A204.1 (cell line): ENCODE results near the gene SSH2.

Source experiments
- FAIRE-seq: peaks from 2 replicates; lab custom pipeline; 2012; peaks lifted over from hg19 to GRCh38; lab: Jason Lieb, UNC

Gene SSH2

DNA sequence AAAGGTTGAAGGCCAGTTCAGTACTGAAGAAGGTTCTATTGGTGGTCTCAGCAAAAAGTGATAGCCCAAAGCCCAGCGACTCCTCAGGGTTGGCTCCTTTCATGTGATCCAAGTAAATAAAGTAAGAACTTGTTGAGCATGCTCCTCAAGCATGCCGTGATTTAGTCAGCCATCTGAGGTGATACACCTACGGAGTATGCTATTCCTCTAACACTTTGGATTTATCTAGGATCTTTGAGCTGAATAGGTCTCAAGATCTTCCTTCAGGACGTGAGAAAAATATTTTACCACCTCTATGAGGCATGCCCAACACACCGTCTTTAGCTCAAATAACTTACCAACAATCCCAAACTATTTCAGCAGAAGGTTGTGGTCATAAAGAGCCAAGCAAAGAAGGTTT is 154.0 kb downstream of the SSH2 start:
- FAIRE-seq: no peak

- FAIRE-seq: no peak
Measured at GRCh38 chr17:29772981-29773380, 157.0 kb downstream of the SSH2 start.

GRCh38 chr17:29771546-29771945 is 158.5 kb downstream of the SSH2 start:
- FAIRE-seq: no peak

DNA sequence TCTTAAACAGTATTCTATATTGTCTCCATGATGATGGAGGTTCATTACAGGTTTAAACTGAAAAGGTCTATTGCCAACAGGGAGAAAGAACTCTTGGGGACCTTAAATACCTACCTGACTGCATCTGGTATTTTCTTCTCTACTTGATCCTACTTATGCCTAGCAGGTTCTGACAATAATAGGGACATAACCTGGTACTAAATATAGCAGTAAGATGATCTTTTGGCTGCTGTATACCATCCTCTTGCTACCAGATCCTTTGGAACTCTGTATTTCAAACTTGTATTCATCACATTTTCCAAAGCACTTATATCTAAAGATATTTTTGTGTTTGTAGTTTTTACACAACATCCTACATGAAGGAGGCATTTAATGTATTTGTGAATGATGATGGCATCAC is 160.8 kb downstream of the SSH2 start:
- no peak for FAIRE-seq

DNA sequence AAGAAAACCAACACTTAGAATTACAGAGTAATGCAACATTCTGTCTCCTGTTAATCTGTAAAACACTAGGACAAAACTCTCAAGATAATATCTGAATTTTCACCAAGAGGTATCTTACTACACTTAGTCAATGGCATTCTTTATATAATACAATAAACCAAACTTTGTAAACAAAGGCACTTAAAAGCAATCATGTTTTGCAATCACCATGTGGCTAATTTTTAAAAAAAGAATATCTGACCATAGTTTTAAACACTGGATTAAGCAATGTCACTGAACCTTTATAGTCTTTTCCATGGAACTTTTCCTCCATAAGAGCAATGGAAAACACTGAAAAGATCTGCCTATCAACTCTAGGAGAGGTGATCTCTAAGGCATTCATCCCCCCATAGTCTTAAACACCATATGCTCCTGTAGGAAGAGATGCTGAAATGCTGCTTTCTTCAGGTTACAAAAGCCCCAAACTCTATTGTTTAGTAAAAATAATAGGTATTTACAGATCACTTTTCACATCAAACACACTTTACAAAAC is 163.2 kb downstream of the SSH2 start:
- FAIRE-seq: no peak

GRCh38 chr17:29764748-29765147 is 165.3 kb downstream of the SSH2 start:
- FAIRE-seq: no peak

- no peak for FAIRE-seq
Measured at GRCh38 chr17:29764217-29764616, 165.8 kb downstream of the SSH2 start.

DNA sequence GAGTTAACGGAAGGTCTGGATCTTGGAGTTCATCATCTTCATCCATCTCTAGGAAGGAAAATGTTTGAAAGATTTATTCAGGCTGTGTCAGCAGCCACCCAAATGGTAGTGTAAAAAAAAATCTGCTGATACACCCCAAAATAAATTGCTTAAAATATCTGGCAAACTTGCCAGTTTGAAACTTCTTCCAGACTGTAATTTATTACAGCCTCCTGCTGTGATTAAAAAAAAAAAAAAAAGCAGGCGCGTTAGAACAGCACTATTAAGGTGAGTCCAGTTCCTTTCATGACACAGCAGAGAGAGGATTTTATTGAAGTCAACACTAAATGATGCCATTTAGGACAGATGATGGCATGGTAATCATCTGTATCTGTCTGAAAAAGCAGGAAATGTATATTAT is 166.8 kb downstream of the SSH2 start:
- no peak for FAIRE-seq

GRCh38 chr17:29761040-29761761 is 168.8 kb downstream of the SSH2 start:
- no peak for FAIRE-seq

DNA sequence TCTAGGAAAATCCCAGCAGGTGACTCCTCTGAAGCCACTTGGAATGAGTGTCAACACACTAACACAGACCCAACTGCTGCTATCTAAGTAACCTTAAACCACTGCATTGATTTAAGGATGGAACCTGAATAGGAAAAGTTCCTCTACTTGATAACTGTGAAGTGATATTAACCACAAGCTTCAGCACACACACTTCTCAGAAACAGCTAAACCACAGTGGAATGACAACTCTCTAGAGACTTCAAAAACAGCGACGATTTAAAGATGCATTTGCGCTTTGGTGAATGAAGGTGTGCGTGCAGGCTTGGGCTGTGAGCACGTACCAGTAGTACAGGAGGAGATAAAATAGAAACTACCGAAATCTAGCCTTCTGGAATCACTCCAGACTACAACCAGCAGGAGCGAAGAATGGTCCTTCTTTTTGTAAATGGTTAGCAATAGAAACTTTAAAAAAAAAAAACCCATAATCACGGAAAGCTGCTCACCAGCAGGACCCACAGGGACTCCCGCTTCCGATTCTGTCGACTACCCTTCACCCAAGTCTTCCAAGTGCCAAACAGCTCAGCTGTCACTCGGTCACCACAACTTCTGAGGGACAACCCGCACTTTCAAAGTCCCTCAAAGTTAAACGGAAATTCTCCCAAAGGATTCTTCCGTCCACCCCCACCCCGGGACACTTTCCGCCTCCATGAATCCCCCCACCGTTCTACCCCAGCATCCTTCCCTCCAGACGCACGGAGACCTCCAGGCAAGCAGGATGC is 169.6 kb downstream of the SSH2 start:
- no peak for FAIRE-seq

DNA sequence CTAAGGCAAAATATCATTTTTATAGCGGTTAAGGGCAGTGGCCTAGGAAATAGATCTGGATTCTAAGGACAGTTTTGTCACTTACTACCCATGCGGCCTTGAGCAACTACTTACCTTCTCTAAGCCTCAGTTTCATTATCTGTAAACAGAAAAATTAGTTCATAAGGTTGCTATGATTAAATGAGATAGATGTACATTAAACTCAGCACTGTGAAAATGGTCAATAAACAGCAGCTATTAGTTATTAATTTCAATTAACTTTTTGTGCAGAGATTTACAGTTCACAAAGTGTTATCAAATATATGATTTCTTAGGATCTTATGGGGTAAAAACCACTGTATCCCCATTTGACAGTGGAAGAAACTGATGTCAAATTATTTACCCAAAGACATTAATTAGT is 171.8 kb downstream of the SSH2 start:
- FAIRE-seq: no peak

GRCh38 chr17:29757788-29758187 is 172.2 kb downstream of the SSH2 start:
- FAIRE-seq: no peak

GRCh38 chr17:29753845-29754439 is 176.1 kb downstream of the SSH2 start:
- no peak for FAIRE-seq

DNA sequence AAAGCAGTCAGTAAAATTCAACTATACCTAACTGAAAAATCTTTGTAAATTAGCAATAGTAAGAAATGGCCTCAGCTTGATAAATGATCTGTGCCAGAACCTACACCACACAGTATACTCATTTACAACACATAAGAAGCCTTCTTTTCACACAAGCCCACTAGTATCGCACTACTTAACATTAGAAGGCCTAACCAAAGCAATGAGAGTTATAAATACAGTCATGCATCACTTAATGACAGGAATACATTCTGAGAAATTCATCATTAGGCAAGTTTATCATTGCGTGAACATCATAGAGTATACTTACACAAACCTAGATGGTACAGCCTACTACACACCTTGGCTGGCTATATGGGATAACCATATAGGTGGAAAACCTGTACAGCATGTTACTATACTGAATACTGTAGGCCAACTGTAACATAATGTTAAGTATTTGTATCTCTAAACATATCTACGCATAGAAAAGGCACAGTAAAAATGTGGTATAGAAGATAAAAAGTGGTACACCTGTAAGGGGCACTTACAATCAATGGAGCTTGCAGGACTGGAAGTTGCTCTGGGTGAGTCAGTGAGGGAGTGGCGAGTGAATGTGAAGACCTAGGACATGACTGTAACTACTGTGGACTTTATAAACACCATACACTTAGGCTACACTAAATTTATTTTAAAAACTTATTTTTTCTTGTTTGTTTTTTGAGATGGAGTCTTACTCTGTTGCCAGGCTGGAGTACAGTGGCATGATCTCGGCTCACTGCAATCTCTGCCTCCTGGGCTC is 180.8 kb downstream of the SSH2 start:
- FAIRE-seq: no peak

- FAIRE-seq: no peak
Measured at GRCh38 chr17:29748400-29748799, 181.6 kb downstream of the SSH2 start.

- FAIRE-seq: no peak
Measured at GRCh38 chr17:29747660-29748059, 182.4 kb downstream of the SSH2 start.

DNA sequence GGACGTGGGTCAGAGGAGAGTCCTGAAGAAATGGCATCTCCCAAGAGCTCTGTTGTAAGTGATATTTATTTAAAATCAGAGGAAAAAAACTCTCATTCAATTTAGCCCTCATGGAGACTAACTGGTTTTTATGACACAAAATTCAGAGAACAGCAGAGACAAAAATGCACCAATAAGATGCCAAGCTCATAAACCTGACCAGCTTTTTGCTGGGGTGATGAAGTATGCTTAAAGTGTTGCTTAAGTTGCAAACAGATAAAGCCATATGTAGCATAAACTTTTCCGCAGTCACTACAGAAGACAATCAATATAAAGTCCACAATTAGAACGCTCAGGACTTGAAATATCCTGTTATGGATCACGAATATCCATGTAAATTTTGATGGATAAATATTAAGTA is 183.4 kb downstream of the SSH2 start:
- no peak for FAIRE-seq

- no peak for FAIRE-seq
Measured at GRCh38 chr17:29744121-29744520, 185.9 kb downstream of the SSH2 start.

- no peak for FAIRE-seq
Measured at GRCh38 chr17:29742210-29742513, 187.9 kb downstream of the SSH2 start.

GRCh38 chr17:29740017-29740416 is 190.0 kb downstream of the SSH2 start:
- FAIRE-seq: no peak

GRCh38 chr17:29734640-29735039 is 195.4 kb downstream of the SSH2 start:
- FAIRE-seq: no peak

DNA sequence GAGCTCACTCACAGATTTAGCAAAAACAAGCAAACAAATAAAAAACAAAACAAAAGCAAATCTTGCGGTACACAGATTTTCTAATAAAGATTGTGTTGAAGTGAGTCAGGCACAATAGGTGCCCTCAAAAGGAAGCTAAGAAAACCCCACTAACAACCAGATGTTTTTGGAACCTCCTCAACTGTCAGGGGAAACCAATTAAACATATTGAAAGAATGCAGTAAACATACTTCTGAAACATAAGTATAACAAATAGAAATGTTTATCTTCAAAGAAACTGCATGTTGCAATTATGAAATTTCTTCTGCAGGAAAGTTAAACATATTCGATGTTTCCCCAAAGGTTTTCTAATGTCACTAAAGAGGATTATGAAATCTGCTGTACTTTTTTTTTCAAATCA is 196.9 kb downstream of the SSH2 start:
- FAIRE-seq: no peak

- no peak for FAIRE-seq
Measured at GRCh38 chr17:29732613-29733012, 197.4 kb downstream of the SSH2 start.
